Liver (tissue), 9 donors: ENCODE data around the gene AKNAD1. TPM values are rescaled to one million over a fixed set of nuclear protein-coding genes. Genes with fewer than 3 reads are reported as not detected.
"Not testable (repeated sequence)": the region's sequence is repeated elsewhere in the genome, so short reads cannot be mapped to it uniquely, and the experiment has no call there.

ENCODE experiments used
- DNase-seq: peaks from one replicate; pipeline ENCODE4 v3.0.0-alpha.2; 2017; ENCODE audit warnings: low spot score
- H3K27ac ChIP-seq, 2 donors: one replicate each; pipeline ENCODE4 v1.7.0; 2013; ENCODE audit warnings: inconsistent platforms in 2 of 2, low read length in 2 of 2, control low read depth in 1 of 2, low read depth in 1 of 2, mild to moderate bottlenecking in 1 of 2
- H3K27me3 ChIP-seq, 4 donors: one replicate each; pipeline versions ENCODE4 v1.6.1 to v1.7.0; 2013; ENCODE audit warnings: low read length in 3 of 4, inconsistent platforms in 1 of 4, mild to moderate bottlenecking in 1 of 4, moderate library complexity in 1 of 4; ENCODE audit not compliant: control insufficient read depth in 4 of 4, insufficient read depth in 4 of 4
- H3K36me3 ChIP-seq, 4 donors: one replicate each; pipeline versions ENCODE4 v1.6.1 to v1.7.0; 2013; ENCODE audit warnings: low read length in 3 of 4, mild to moderate bottlenecking in 3 of 4, low read depth in 1 of 4, moderate library complexity in 1 of 4; ENCODE audit not compliant: control insufficient read depth in 4 of 4, insufficient read depth in 3 of 4
- H3K4me1 ChIP-seq, 4 donors: one replicate each; pipeline versions ENCODE4 v1.6.1 to v1.7.0; 2013; ENCODE audit warnings: low read length in 3 of 4, mild to moderate bottlenecking in 3 of 4, moderate library complexity in 1 of 4; ENCODE audit not compliant: control insufficient read depth in 4 of 4, insufficient read depth in 4 of 4
- H3K4me3 ChIP-seq, 3 donors: one replicate each; pipeline versions ENCODE4 v1.6.1 to v1.7.0; 2013; ENCODE audit warnings: low read length in 3 of 3, control low read depth in 1 of 3, low read depth in 1 of 3, mild to moderate bottlenecking in 1 of 3
- H3K9ac ChIP-seq, 2 donors: one replicate each; pipeline ENCODE4 v1.7.0; 2013; ENCODE audit warnings: low read length in 2 of 2, mild to moderate bottlenecking in 2 of 2, moderate library complexity in 2 of 2, control low read depth in 1 of 2, low read depth in 1 of 2
- H3K9me3 ChIP-seq, 4 donors: one replicate each; pipeline versions ENCODE4 v1.6.1 to v1.7.0; 2013; ENCODE audit warnings: low read length in 3 of 4; ENCODE audit not compliant: control insufficient read depth in 4 of 4
- ATF3 ChIP-seq: IDR thresholded peaks from 2 replicates; pipeline ENCODE4 v1.6.1; 2016; ENCODE audit warnings: antibody characterized with exemption
- CTCF ChIP-seq: fragments of 150-350 bp; IDR thresholded peaks from 2 replicates; pipeline ENCODE4 v1.5.1; 2017; ENCODE audit warnings: improper control_type of control experiment, low read depth, low read length; ENCODE audit not compliant: missing input control
- EGR1 ChIP-seq, 2 donors: IDR thresholded peaks; 2 replicates each; pipeline ENCODE4 v1.6.1; 2016 to 2018; ENCODE audit warnings: antibody characterized with exemption in 2 of 2, low read depth in 2 of 2
- FOXA1 ChIP-seq: IDR thresholded peaks from 2 replicates; pipeline ENCODE4 v1.6.1; 2016; ENCODE audit warnings: antibody characterized with exemption
- FOXA2 ChIP-seq: IDR thresholded peaks from 2 replicates; pipeline ENCODE4 v1.6.1; 2016; ENCODE audit warnings: antibody characterized with exemption
- GABPA ChIP-seq, 2 donors: IDR thresholded peaks in 1 of 2; conservative IDR thresholded peaks in 1 of 2; 2 replicates each; pipeline ENCODE4 v1.6.1; 2016; ENCODE audit warnings: antibody characterized with exemption in 2 of 2, mild to moderate bottlenecking in 1 of 2, moderate library complexity in 1 of 2
- HNF4G ChIP-seq: IDR thresholded peaks from 2 replicates; pipeline ENCODE4 v1.6.1; 2016; ENCODE audit warnings: antibody characterized with exemption
- JUND ChIP-seq, 2 donors: IDR thresholded peaks; 2 replicates each; pipeline ENCODE4 v1.6.1; 2016; ENCODE audit warnings: antibody characterized with exemption in 2 of 2
- REST ChIP-seq: IDR thresholded peaks from 2 replicates; pipeline ENCODE4 v1.6.1; 2016; ENCODE audit warnings: antibody characterized with exemption, mild to moderate bottlenecking
- RXRA ChIP-seq, 2 donors: IDR thresholded peaks; 2 replicates each; pipeline ENCODE4 v1.6.1; 2017 to 2018; ENCODE audit warnings: antibody characterized with exemption in 2 of 2, mild to moderate bottlenecking in 1 of 2
- SP1 ChIP-seq: IDR thresholded peaks from 2 replicates; pipeline ENCODE4 v1.6.1; 2018; ENCODE audit warnings: antibody characterized with exemption, mild to moderate bottlenecking
- TAF1 ChIP-seq: conservative IDR thresholded peaks from 2 replicates; pipeline ENCODE4 v1.6.1; 2016; ENCODE audit warnings: antibody characterized with exemption, mild to moderate bottlenecking
- YY1 ChIP-seq: IDR thresholded peaks from 2 replicates; pipeline ENCODE4 v1.6.1; 2016; ENCODE audit warnings: antibody characterized with exemption, mild to moderate bottlenecking
- ZBTB33 ChIP-seq: IDR thresholded peaks from 2 replicates; pipeline ENCODE4 v1.6.1; 2016; ENCODE audit warnings: antibody characterized with exemption
- WGBS: extraction: QIAGEN DNeasy Blood & Tissue Kit; methylation state at CpG from one replicate; pipeline ENCODE4 v1.1.7; 2013; 5-methylcytosine and 5-hydroxymethylcytosine counted together
- polyA plus RNA-seq, 2 donors: library from polyadenylated mRNA; stranded (reverse) in 1 of 2; unstranded in 1 of 2; fragments of 200-250 nt in 1 of 2; fragments of >200 nt in 1 of 2; fragmentation: Nextera tagmentation in 1 of 2; extraction: Ambion mirVana in 1 of 2; gene quantifications; one replicate each; pipeline versions ENCODE4 v1.2.1 to v1.2.3, GENCODE V29; 2013 to 2015
- total RNA-seq, 2 donors: library from RNA; depleted of rRNA; stranded (reverse); fragments of >200 nt; gene quantifications; one replicate each; pipeline ENCODE4 v1.2.3, GENCODE V29; 2014
- TF ChIP-seq, protein P1 (sequence below): IDR thresholded peaks from 2 replicates; pipeline ENCODE4 v1.6.1; 2016; ENCODE audit warnings: antibody characterized with exemption
- donor health status: healthy.
- donor health status: healthy.
- donor health status: healthy.
- donor health status: healthy.
- donor health status: healthy.

Gene AKNAD1
- total and polyA plus RNA-seq, 4 donors, result not detected

DNA sequence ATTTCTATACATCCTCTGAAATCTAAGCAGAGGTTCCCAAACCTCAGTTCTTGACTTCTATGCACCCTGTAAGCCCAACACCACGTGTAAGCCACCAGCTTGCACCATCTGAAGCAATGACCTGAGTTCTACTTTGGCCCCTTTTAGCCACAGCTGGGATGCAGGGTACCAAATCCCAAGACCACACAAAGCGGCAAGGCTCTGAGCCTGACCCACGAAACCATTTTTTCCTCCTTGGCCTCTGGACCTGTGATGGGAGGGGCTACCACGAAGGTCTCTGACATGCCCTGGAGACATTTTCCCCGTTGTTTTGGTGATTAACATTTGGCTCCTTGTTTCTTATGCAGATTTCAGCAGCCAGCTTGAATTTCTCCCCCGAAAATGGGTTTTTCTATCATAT is 71.6 kb downstream of the AKNAD1 start:
- peaks cover 2 to 9% (median 7%) of the 10 kb centered on the region in 4 donors for H3K9me3 ChIP-seq
- no peaks in the 10 kb centered on the region for H3K27me3 ChIP-seq
- H3K36me3 ChIP-seq, result peaks cover 6 to 35% (median 27%) of the 10 kb centered on the region in 4 donors
- H3K4me3 ChIP-seq, result no peak overlapping the region
- DNase-seq, result no peak
- TF ChIP-seq JUND (IDR thresholded peaks at IDR 0.05), result no peak
- TF ChIP-seq REST, result no peak
- TF ChIP-seq FOXA2, result no peak
- TF ChIP-seq HNF4G, result no peak
- no peak for TF ChIP-seq TAF1
- no peak for TF ChIP-seq EGR1 (IDR thresholded peaks at IDR 0.05; ENCODE audit: low read depth in 2 of 2)
- no peak for TF ChIP-seq YY1
- no peak for TF ChIP-seq FOXA1
- no peak for TF ChIP-seq ATF3
- no peak for TF ChIP-seq CTCF
- no peak for TF ChIP-seq SP1
- TF ChIP-seq, protein P1, sequence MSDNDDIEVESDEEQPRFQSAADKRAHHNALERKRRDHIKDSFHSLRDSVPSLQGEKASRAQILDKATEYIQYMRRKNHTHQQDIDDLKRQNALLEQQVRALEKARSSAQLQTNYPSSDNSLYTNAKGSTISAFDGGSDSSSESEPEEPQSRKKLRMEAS, result no peak
- no peak for TF ChIP-seq ZBTB33
- TF ChIP-seq GABPA (IDR thresholded peaks at IDR 0.05 in 1 of 2, conservative IDR thresholded peaks at IDR 0.05 in 1 of 2), result no peak
- TF ChIP-seq RXRA (IDR thresholded peaks at IDR 0.05), result no peak
- WGBS, result 95% methylated on average over 6 of the region's 6 CpGs
- no peak overlapping the region for H3K9ac ChIP-seq
- no peak overlapping the region for H3K27ac ChIP-seq
- no peaks in the 10 kb centered on the region for H3K4me1 ChIP-seq

GRCh38 chr1:108781575-108781944 is 75.3 kb downstream of the AKNAD1 start:
- WGBS, result 98% methylated on average over 1 of the region's 1 CpG
- H3K36me3 ChIP-seq, result peaks cover 5 to 46% (median 44%) of the 10 kb centered on the region in 4 donors
- not testable (repeated sequence) for H3K4me3 ChIP-seq

More at GRCh38 chr1:108781575-108781944, 75.3 kb downstream of the AKNAD1 start:
- DNase-seq, H3K27me3 ChIP-seq, H3K27ac ChIP-seq, H3K9me3 ChIP-seq, H3K4me1 ChIP-seq, H3K9ac ChIP-seq: not testable (repeated sequence)
